Measurements from ENCODE around the gene AP4M1. TPM values are rescaled to one million over a fixed set of nuclear protein-coding genes. Genes with fewer than 3 reads are reported as not detected.

AP4M1 gene
- total and polyA plus RNA-seq, 9 of the 15 experiments (the other 6 are each of a cell fraction or from before 2014, with no cell fraction given), result 1.3 to 30.9 (median 14.1) TPM

DNA sequence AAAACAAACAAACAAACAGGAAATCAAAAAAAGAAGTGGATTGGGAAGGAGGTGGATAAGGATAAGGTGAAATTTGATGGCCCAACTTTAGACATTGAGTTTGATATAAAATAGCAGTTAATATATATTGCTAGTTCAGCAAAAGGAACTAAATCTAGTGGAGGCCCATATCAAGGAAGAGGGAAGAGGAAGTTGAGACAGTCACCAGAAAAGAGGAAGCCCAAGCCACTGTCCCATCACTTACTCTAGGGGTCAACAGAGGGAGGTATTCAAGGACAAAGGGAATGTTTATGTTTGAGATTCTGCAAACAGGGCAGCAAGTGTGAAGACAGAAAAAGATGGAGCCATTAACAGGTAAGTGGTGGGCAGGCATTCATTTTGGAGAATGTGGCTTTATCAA lies 51.0 kb downstream of the AP4M1 start:
- Histone ChIP-seq H3K27ac (ENCODE audit: extremely low read depth, low read depth, low read length) (no peak overlapping the region), H3K27me3 (ENCODE audit: control insufficient read depth in 2 of 2, insufficient read depth in 2 of 2, low read length in 2 of 2) (no peaks in the 10 kb centered on the region), H3K4me1 (replicated peaks in 1 of 2; ENCODE audit: control insufficient read depth in 2 of 2, insufficient read depth in 2 of 2, low read length in 2 of 2) (peaks cover 29 to 73% of the 10 kb centered on the region in 2 experiments), H3K4me3 (no peak overlapping the region), H3K36me3 (ENCODE audit: control insufficient read depth, insufficient read depth, low read length) (peaks cover 64% of the 10 kb centered on the region), H2AFZ (ENCODE audit: low read depth, low read length) (no peak overlapping the region), H4K20me1 (replicated peaks; ENCODE audit: control insufficient read depth, insufficient read depth, low read length) (peaks cover 7% of the 10 kb centered on the region), H3K9me1 (ENCODE audit: control insufficient read depth, insufficient read depth, low read length) (no peaks in the 10 kb centered on the region), H3K4me2 (ENCODE audit: insufficient read depth, low read length) (no peak overlapping the region), H3K79me2 (ENCODE audit: control insufficient read depth, insufficient read depth, low read length) (peaks cover 36% of the 10 kb centered on the region), H3K9me3 (replicated peaks; ENCODE audit: control insufficient read depth, insufficient read depth, low read depth, low read length) (no peaks in the 10 kb centered on the region), H3K9ac (ENCODE audit: insufficient read depth in 1 of 2, low read depth in 2 of 2, low read length in 2 of 2) (no peak overlapping the region)
- in situ Hi-C loops (cut with MboI), result no loop called here
- intact Hi-C loops (cut with micrococcal nuclease), result no loop called here
- FAIRE-seq (peak; percentile 15), DNase-seq (ENCODE audit: extremely low read depth in 1 of 4, low spot score in 3 of 4) (peak in 1 of 4 experiments; percentile 51), ATAC-seq (no peak)
- CTCF ChIA-PET (ENCODE audit: low intra/inter-chr PET ratio), result no interaction called here
- BruUV-seq (replicated peaks), result TSS peak; percentile 15
- POLR2A ChIA-PET, result interaction anchor here (0.8 kb wide), 1 partner anchor 25 kb away, joined by 6 read pairs; the partner anchor contains the start of gene GPC2
- TF ChIP-seq, protein P1, sequence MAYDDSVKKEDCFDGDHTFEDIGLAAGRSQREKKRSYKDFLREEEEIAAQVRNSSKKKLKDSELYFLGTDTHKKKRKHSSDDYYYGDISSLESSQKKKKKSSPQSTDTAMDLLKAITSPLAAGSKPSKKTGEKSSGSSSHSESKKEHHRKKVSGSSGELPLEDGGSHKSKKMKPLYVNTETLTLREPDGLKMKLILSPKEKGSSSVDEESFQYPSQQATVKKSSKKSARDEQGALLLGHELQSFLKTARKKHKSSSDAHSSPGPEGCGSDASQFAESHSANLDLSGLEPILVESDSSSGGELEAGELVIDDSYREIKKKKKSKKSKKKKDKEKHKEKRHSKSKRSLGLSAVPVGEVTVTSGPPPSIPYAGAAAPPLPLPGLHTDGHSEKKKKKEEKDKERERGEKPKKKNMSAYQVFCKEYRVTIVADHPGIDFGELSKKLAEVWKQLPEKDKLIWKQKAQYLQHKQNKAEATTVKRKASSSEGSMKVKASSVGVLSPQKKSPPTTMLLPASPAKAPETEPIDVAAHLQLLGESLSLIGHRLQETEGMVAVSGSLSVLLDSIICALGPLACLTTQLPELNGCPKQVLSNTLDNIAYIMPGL (CRISPR knock-in tag; IDR thresholded peaks at IDR 0.05), result no peak
- TF ChIP-seq, protein P2, sequence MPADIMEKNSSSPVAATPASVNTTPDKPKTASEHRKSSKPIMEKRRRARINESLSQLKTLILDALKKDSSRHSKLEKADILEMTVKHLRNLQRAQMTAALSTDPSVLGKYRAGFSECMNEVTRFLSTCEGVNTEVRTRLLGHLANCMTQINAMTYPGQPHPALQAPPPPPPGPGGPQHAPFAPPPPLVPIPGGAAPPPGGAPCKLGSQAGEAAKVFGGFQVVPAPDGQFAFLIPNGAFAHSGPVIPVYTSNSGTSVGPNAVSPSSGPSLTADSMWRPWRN (IDR thresholded peaks at IDR 0.05; ENCODE audit: low read depth), result no peak
- TF ChIP-seq, protein P3, sequence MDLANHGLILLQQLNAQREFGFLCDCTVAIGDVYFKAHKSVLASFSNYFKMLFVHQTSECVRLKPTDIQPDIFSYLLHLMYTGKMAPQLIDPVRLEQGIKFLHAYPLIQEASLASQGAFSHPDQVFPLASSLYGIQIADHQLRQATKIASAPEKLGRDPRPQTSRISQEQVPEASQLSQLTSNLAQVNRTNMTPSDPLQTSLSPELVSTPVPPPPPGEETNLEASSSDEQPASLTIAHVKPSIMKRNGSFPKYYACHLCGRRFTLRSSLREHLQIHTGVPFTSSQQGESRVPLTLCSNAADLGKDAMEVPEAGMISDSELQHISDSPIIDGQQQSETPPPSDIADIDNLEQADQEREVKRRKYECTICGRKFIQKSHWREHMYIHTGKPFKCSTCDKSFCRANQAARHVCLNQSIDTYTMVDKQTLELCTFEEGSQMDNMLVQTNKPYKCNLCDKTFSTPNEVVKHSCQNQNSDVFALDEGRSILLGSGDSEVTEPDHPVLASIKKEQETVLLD (IDR thresholded peaks at IDR 0.05), result no peak
- TF ChIP-seq ZNF444 (CRISPR knock-in tag; IDR thresholded peaks at IDR 0.05) (no peak), ZNF184 (CRISPR knock-in tag; IDR thresholded peaks at IDR 0.05) (no peak), ETV6 (IDR thresholded peaks at IDR 0.05; ENCODE audit: borderline replicate concordance in 1 of 2, low read depth in 2 of 2, low read length in 1 of 2) (peak; percentile 73 to 92; a peak in 3 of 4 replicates), ETV6 (CRISPR knock-in tag; IDR thresholded peaks at IDR 0.05; ENCODE audit: borderline replicate concordance) (no peak), BRD4 (IDR thresholded peaks at IDR 0.05) (no peak), ZNF699 (CRISPR knock-in tag; IDR thresholded peaks at IDR 0.05; ENCODE audit: insufficient replicate concordance) (no peak), MCM5 (IDR thresholded peaks at IDR 0.05; ENCODE audit: low read depth) (no peak), SUPT5H (IDR thresholded peaks at IDR 0.05) (peak; percentile 17; the same call in 1 of the 2 replicates), HOXB6 (CRISPR knock-in tag; IDR thresholded peaks at IDR 0.05; ENCODE audit: borderline replicate concordance) (no peak), FOSL1 (tag; conservative IDR thresholded peaks at IDR 0.05) (0 out of 2 replicates have a peak, but pooled peaks have one; percentile 18), ZNF354B (CRISPR knock-in tag; IDR thresholded peaks at IDR 0.05) (no peak)
- TF ChIP-seq, protein P4, sequence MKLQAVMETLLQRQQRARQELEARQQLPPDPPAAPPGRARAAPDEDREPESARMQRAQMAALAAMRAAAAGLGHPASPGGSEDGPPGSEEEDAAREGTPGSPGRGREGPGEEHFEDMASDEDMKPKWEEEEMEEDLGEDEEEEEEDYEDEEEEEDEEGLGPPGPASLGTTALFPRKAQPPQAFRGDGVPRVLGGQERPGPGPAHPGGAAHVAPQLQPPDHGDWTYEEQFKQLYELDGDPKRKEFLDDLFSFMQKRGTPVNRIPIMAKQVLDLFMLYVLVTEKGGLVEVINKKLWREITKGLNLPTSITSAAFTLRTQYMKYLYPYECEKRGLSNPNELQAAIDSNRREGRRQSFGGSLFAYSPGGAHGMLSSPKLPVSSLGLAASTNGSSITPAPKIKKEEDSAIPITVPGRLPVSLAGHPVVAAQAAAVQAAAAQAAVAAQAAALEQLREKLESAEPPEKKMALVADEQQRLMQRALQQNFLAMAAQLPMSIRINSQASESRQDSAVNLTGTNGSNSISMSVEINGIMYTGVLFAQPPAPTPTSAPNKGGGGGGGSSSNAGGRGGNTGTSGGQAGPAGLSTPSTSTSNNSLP (IDR thresholded peaks at IDR 0.05; ENCODE audit: borderline replicate concordance, low read depth, low read length), result no peak
- TF ChIP-seq, protein P5, sequence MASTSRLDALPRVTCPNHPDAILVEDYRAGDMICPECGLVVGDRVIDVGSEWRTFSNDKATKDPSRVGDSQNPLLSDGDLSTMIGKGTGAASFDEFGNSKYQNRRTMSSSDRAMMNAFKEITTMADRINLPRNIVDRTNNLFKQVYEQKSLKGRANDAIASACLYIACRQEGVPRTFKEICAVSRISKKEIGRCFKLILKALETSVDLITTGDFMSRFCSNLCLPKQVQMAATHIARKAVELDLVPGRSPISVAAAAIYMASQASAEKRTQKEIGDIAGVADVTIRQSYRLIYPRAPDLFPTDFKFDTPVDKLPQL (IDR thresholded peaks at IDR 0.05; ENCODE audit: extremely low read depth, insufficient read length), result no peak

Measured in K562 (cell line).